Type B pancreatic cell (in vitro differentiated cells): ENCODE measurements around the gene NYNRIN. TPM values are rescaled to one million over a fixed set of nuclear protein-coding genes. Genes with fewer than 3 reads are reported as not detected.

Experiments used
- DNase-seq: peaks from one replicate; pipeline ENCODE4 v3.0.0; 2021; ENCODE audit warnings: mixed read lengths; ENCODE audit not compliant: unreplicated experiment; ENCODE audit errors: extremely low spot score
- H3K27ac Mint-ChIP-seq: 2 replicates; pipeline ENCODE4 v1.8.0; 2021; ENCODE audit warnings: mild to moderate bottlenecking, mixed read lengths
- H3K27me3 Mint-ChIP-seq: 2 replicates; pipeline ENCODE4 v1.8.0; 2021; ENCODE audit warnings: mixed read lengths
- H3K36me3 Mint-ChIP-seq: 2 replicates; pipeline ENCODE4 v1.8.0; 2021; ENCODE audit warnings: mixed read lengths
- H3K4me1 Mint-ChIP-seq: one replicate; pipeline ENCODE4 v1.8.0; 2021; ENCODE audit warnings: mixed read lengths; ENCODE audit not compliant: unreplicated experiment
- H3K4me3 Mint-ChIP-seq: 2 replicates; pipeline ENCODE4 v1.8.0; 2021; ENCODE audit warnings: mild to moderate bottlenecking, mixed read lengths
- H3K9me3 Mint-ChIP-seq: 2 replicates; pipeline ENCODE4 v1.8.0; 2021; ENCODE audit warnings: mixed read lengths
- CTCF ChIP-seq: fragments of 200-600 bp; sonication (generic); conservative IDR thresholded peaks from 2 replicates; pipeline ENCODE4 v1.5.0; 2021; ENCODE audit warnings: antibody characterized with exemption, mild to moderate bottlenecking
- total RNA-seq: library from RNA; stranded (reverse); gene quantifications from 2 replicates; pipeline ENCODE4 v1.2.1, GENCODE V29; 2021; ENCODE audit warnings: low replicate concordance

NYNRIN gene
- total RNA-seq, 1 donor from 2014 or later: 79.2 TPM

DNA sequence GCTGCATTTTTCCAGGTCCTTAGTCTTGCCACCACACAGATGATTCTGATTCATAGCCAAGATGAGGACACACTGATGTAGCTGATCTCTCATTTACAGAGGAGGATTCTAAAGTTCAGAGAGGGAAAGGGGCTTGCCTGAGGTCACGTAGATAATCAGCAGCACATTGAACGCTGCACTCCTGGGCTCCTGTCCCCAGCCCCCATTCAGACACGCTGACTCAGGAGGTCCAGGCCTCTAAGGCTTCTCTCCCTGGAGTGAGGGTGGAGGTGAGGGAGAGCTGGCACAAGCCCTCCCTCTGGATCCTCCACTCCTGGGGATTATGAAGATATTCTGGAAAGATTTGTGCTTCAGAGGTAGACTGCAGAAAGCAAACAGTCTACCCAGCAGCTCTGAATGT, 20.5 kb upstream of the NYNRIN start:
- no peak overlapping the region for H3K4me3 Mint-ChIP-seq
- no peaks in the 10 kb centered on the region for H3K27me3 Mint-ChIP-seq
- no peak for DNase-seq
- H3K27ac Mint-ChIP-seq: peak overlapping the region; percentile 70
- peaks cover 4% of the 10 kb centered on the region for H3K36me3 Mint-ChIP-seq
- H3K4me1 Mint-ChIP-seq: peaks cover 32% of the 10 kb centered on the region
- TF ChIP-seq CTCF: no peak
- no peaks in the 10 kb centered on the region for H3K9me3 Mint-ChIP-seq

DNA sequence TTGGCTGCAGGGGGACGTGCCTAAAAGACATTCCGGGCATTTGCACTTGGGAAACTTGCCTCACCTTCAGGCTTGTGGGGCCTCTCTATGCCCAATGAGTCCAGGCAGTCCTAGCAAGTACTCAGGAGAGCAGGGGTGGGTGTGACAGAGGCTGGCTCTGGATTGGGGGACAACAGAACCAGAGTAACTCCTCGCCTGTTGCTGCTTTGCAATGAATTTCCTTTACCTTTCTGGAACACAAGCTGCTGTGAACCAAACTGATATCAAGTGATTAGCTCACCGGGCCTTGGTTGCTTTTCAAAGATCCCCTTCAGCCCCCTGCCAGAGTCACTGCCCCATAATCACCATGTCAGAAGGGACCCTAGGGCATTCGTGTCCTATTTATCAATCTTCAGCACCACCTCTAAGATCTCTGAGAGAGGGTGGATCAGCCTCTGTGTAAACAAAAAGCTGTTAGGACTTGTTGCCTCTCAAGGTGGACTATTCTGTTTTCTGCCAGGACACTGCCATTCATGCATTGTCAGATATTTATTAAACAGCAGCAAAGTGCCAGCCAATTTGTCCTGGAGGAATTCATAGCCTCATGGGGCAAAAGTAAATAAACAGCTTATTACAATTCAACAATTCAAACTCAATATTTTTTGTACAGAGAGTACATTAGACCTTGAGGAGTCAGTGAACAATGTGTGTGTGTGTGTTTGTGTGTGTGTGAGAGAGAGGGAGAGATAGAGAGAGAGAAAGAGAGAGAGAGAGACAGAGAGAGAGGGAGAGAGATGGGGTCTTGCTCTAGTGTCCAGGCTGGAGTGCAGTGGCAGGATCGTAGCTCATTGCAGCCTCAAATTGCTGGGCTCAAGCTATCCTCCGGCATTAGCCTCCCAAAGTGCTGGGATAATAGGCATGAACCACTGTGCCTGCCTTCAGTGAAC, 19.6 kb upstream of the NYNRIN start:
- Mint-ChIP-seq H3K36me3 (peaks cover 4% of the 10 kb centered on the region), H3K4me3 (no peak overlapping the region), H3K4me1 (peaks cover 32% of the 10 kb centered on the region), H3K27me3 (no peaks in the 10 kb centered on the region), H3K27ac (peak overlapping the region; percentile 70), H3K9me3 (no peaks in the 10 kb centered on the region)
- no peak for DNase-seq
- no peak for TF ChIP-seq CTCF

GRCh38 chr14:24379907-24380730, 18.7 kb upstream of the NYNRIN start:
- no peak for DNase-seq
- H3K4me3 Mint-ChIP-seq: no peak overlapping the region
- no peak for TF ChIP-seq CTCF
- H3K36me3 Mint-ChIP-seq: peaks cover 4% of the 10 kb centered on the region
- H3K4me1 Mint-ChIP-seq: peaks cover 32% of the 10 kb centered on the region
- H3K27me3 Mint-ChIP-seq: no peaks in the 10 kb centered on the region
- no peak overlapping the region for H3K27ac Mint-ChIP-seq
- H3K9me3 Mint-ChIP-seq: no peaks in the 10 kb centered on the region

GRCh38 chr14:24381363-24382063, 17.3 kb upstream of the NYNRIN start:
- no peak for TF ChIP-seq CTCF
- no peak for DNase-seq
- peaks cover 4% of the 10 kb centered on the region for H3K36me3 Mint-ChIP-seq
- H3K27me3 Mint-ChIP-seq: no peaks in the 10 kb centered on the region
- H3K4me3 Mint-ChIP-seq: no peak overlapping the region
- no peaks in the 10 kb centered on the region for H3K9me3 Mint-ChIP-seq
- peaks cover 32% of the 10 kb centered on the region for H3K4me1 Mint-ChIP-seq
- no peak overlapping the region for H3K27ac Mint-ChIP-seq

DNA sequence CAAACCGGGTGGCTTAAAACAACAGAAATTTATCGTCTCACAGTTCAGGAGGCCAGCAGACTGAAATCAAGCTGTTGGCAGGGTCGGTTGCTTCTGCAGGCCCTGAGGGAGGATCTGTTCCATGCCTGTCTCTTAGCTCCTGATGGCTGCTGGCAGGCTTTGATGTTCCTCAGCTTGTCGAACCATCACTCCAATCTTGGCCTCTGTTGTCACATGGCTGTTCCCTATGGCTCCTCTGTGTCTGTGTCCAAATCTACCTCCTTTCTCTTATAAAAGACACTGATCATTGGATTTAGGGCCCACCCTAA, 16.8 kb upstream of the NYNRIN start:
- H3K27me3 Mint-ChIP-seq: no peaks in the 10 kb centered on the region
- no peaks in the 10 kb centered on the region for H3K9me3 Mint-ChIP-seq
- no peak overlapping the region for H3K27ac Mint-ChIP-seq
- no peak overlapping the region for H3K4me3 Mint-ChIP-seq
- H3K36me3 Mint-ChIP-seq: peaks cover 4% of the 10 kb centered on the region
- no peak for DNase-seq
- no peak for TF ChIP-seq CTCF
- peaks cover 30% of the 10 kb centered on the region for H3K4me1 Mint-ChIP-seq
